Endometrial microvascular endothelial cells (primary cell): Measurements from ENCODE around the gene SDCCAG8. TPM values are rescaled to one million over a fixed set of nuclear protein-coding genes. Genes with fewer than 3 reads are reported as not detected.

Experiments
- in situ Hi-C: cut with HindIII; loops from 2 replicates; pipeline ENCODE4 v1.10.0; 2017; ENCODE audit warnings: low sequenced_read_pairs, low pct_unique_long_range_greater_than_20kb; ENCODE audit errors: inconsistent ontology term
- total RNA-seq: library from RNA; depleted of rRNA; stranded (reverse); fragments of >200 nt; gene quantifications from one replicate; pipeline ENCODE4 v1.2.3, GENCODE V29; 2015; ENCODE audit errors: inconsistent ontology term

The SDCCAG8 gene
- total RNA-seq, 1 donor from 2014 or later, result 21.9 TPM

GRCh38 chr1:243433737-243434370 lies 178.0 kb downstream of the SDCCAG8 start:
- in situ Hi-C loops, result no loop called here

- in situ Hi-C loops, result no loop called here
Observed at GRCh38 chr1:243434594-243434993, 178.8 kb downstream of the SDCCAG8 start.

DNA sequence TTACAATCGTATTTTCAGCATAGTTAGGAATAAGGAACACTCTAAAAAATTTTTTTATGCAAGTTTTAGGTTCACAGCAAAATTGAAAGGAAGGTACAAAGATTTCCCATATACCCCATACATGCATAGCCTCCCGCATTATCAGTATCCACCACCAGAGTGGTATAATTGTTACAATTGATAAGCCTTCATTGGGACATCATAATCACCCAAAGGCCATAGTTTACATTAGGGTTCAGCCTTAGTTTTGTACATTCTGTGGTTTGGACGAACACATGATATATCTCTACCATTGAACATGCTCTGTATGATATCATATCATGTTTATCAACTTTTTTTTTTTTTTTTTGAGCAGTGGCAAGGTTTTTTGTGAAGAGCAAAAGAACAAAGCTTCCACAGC lies 180.0 kb downstream of the SDCCAG8 start:
- in situ Hi-C loops, result no loop called here

GRCh38 chr1:243438146-243438545 lies 182.3 kb downstream of the SDCCAG8 start:
- in situ Hi-C loops, result no loop called here

GRCh38 chr1:243438815-243439214 lies 183.0 kb downstream of the SDCCAG8 start:
- in situ Hi-C loops, result no loop called here

DNA sequence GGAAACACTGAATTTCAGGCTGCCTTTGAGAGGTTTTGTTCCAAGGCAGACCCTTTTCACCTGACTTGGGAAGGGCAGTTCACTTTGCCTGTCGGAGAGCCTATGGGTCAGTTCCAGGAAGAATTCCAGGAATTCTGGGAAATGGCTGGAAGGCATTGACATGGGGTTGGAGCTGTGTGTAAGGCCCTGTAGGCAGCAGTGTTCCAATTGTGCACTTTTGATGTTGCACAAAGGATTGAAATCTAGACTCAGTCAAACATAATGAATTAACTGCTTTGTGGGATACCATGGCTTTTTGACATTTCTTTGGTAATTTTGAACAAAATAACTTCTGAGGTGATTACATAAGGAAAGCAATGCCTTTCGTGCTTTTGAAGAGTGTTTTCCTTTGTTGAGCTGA lies 184.6 kb downstream of the SDCCAG8 start:
- in situ Hi-C loops, result no loop called here

DNA sequence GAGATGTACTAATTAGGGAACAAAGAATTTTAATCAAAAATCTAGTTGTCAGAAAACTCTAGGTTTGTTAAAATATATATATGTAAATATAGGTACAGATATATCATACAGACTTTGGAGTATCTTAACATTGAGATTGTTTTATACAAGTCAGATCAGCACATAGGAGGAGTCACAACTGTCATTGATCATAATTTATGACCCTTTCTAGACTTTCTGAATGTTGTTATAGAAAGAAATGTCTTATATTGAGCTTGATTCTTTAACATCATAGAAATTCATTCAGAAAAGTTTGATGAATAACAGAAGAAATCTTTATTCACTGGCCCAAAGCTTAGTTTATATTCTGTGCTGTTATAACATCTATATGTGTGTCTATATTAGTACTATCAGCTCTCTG lies 185.8 kb downstream of the SDCCAG8 start:
- in situ Hi-C loops, result no loop called here

GRCh38 chr1:243443557-243443956 lies 187.7 kb downstream of the SDCCAG8 start:
- in situ Hi-C loops, result no loop called here

DNA sequence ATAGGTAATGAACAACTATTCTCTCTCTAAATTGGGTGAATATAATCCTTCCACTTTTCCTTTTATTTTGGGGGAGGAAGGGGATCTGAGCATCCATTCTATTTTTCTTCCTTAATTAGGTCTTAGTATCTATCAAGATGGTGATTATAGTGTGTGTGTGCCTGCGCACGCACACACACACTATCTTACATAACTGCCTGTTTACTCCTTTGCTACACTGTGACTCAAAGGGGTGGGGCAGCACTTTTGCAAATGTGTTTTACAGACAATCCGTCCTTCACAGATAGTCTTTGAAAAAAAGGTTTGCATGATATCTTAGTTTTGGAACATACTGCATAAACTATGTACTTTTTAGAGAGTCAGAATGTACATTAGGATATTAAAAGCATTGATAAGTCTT lies 191.5 kb downstream of the SDCCAG8 start:
- in situ Hi-C loops, result no loop called here

DNA sequence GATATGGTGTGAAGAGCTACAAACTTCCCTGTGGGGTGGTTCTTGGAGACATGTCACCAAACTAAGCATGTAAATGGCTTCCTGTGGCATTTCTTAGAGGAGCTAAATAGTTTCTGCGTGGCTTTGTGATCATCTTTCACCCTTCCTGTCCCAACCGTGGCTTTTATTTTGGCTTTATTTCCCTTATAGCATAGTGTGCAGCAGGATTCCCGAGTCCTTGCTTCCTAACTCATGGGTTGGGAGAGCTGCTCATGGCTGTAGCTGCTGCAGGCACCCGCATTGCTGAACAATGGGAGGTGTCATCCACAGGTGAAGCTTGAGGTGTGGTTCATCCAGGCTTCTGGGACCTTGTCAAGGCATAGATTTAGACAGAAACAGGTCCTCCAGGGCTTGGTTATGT lies 192.0 kb downstream of the SDCCAG8 start:
- in situ Hi-C loops, result no loop called here

GRCh38 chr1:243449373-243449772 lies 193.5 kb downstream of the SDCCAG8 start:
- in situ Hi-C loops, result no loop called here

GRCh38 chr1:243452092-243452491 lies 196.3 kb downstream of the SDCCAG8 start:
- in situ Hi-C loops, result no loop called here

- in situ Hi-C loops, result no loop called here
Observed at GRCh38 chr1:243454328-243454997, 198.6 kb downstream of the SDCCAG8 start.

DNA sequence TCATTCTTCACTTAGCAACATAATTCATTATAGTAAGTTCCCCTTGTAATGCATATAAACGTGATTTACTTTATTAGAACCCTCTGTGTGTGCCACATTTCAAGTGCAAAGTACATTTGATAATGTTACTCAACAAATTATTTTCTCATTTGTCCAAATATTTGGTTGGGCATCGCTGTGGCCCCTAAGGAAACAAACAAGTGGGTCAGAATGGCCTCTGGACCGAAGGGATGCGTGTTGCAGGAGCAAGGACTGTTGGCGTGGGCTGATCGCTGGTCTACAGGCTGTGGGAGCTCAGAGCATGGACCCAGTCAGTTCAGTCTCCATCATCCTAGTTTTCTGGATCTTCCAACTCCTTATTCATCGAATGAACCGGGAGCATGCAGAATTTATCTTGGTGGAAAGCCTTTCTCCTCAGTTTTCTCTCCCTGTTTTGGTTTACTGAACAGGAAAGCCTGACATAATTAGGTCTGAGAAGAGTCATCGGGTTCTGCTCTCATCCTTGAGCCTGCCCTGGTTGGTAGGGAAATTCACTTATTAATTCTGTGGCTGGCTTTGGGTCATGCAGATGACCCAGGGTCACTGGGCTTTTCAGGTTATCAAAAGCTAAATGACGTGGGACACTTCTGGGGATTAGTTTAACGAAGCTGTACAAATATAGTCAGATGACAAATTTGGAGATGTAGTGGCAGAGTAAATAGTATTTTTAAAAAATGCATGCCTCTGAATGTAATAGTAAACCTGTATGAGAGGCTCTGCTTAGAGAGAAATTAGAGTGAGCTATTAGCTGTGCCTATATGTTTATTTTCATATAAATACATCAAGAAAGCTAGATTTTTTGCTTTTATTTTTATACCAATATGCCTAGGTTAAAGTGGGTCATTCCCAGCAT lies 200.2 kb downstream of the SDCCAG8 start:
- in situ Hi-C loops, result no loop called here

- in situ Hi-C loops, result no loop called here
Observed at GRCh38 chr1:243457363-243457982, 201.6 kb downstream of the SDCCAG8 start.

- in situ Hi-C loops, result no loop called here
Observed at GRCh38 chr1:243459059-243459458, 203.2 kb downstream of the SDCCAG8 start.

DNA sequence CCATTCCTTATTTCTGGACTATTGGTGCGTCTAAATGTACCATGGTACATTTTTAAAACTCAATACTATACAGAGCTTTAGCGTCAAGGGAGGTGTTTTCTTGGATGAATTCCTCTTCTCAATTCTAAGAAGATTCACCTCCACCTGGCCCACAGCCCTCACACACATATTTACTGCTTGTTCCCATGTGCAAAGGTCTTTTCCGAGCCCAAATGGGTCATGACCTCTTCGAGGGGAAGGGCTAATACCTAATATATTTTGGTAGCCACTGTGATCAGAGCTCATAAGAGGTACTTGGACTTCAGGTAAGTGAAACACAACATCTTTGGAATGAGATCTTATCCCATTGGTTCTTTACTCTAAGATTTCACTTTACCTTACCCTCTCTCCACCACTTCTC lies 205.9 kb downstream of the SDCCAG8 start:
- in situ Hi-C loops, result no loop called here

- in situ Hi-C loops, result no loop called here
Observed at GRCh38 chr1:243462929-243463697, 207.3 kb downstream of the SDCCAG8 start.

- in situ Hi-C loops, result no loop called here
Observed at GRCh38 chr1:243465081-243465480, 209.2 kb downstream of the SDCCAG8 start.
